COLO668 (cell line): ENCODE results near the gene TNS1.
A peak's percentile ranks its signal among the peaks of the same experiment; 100 is the strongest.

ENCODE experiments used
- DNase-seq: peaks from one replicate; lab custom pipeline; 2025; ENCODE audit not compliant: unreplicated experiment; lab: John Stamatoyannopoulos, UW

TNS1 gene

GRCh38 chr2:218002143-218002844, 501 bp downstream of the TNS1 start:
- no peak for DNase-seq

DNA sequence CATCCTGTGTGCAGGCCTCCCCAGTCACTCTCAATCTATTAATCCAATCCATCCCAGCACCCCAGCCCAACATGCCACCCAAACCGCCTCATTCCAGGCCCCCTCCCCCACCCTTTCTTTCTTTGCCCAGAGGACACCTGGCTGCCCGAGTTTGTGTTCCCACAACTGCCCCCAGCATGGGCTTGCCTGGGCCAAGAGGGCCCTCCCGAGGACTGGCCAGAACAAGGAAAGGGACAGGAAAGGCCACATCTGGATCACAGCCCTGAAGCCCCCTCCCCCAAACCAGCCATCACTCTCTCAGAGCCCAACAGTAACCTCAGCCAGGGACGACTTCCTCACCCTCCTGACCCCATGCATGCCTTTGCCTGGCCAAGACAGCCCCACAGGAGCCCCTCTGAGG, 1.2 kb downstream of the TNS1 start:
- no peak for DNase-seq

DNA sequence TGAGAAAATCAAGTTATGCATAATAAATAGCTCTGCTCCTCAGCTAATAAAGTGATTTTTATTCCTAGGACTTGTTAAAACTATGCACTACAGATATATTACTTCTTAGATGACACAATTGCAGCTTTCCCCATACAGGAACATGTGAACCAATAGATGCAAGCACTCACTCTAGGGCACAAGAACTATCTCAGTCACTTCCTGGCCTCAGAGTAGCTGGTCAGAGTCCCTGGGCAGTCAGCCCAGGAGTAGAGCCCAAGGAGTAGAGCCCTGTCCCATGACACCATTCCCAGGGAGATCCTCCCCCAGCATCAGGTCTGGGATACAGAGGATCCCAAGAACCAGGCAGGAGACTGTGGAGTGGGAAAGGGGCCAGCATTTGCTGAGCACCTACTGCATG, 2.7 kb downstream of the TNS1 start:
- DNase-seq = no peak

GRCh38 chr2:217999595-217999959, 3.2 kb downstream of the TNS1 start:
- DNase-seq = no peak

DNA sequence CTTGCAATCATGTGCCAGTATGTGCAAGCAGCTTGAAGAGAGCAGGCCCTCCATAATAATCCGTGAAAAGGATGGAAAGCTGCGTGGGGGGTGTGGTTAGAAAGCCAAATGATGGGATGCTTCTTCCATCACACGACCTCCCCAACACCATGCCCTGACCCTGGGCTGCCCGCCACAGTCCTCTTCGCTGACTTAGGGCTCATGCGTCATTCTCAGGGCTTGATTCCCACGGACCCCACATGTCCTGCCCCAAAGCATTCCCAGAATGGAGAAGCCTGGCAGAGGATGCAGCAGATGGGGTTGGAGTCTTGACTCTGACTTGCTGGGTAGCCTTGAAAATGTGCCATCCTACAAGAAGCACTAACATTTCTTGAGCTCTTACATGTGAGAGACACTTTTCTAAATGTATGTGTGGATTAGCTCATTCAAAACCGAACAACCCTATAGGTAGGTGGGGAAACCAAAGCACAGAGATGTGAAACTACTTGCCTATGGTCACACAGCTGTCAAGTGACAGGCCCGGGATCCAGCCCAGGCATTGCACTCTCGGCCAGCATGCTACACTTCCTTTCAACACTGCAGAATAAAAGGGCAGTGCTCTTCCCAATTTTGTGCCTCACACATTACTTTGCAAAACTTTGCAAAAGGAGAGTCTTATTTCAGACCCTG, 3.7 kb downstream of the TNS1 start:
- DNase-seq = no peak

- DNase-seq = no peak
These were observed 5.3 kb downstream of the TNS1 start for GRCh38 chr2:217997510-217997909.

DNA sequence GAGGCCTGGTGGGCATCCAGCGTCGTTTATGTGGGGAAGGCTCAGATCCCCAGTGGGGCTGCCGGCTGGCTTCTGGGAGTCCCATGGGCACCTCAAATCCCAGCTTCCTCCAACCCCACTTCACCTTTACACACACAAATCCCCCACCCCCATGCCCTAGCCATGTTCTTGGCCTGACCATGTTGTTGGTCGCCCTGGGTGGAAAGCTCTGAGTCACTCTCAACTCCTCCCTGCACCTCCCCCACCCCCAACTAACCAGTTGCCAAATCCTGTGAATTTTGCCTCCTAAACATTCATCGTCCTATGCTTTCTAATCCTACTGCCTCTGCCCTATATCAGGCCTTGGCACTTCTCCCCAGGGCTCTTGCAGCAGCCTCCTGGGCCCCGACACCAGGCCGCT, 6.4 kb downstream of the TNS1 start:
- no peak for DNase-seq

- no peak for DNase-seq
These were observed 7.0 kb downstream of the TNS1 start for GRCh38 chr2:217995731-217996231.

DNA sequence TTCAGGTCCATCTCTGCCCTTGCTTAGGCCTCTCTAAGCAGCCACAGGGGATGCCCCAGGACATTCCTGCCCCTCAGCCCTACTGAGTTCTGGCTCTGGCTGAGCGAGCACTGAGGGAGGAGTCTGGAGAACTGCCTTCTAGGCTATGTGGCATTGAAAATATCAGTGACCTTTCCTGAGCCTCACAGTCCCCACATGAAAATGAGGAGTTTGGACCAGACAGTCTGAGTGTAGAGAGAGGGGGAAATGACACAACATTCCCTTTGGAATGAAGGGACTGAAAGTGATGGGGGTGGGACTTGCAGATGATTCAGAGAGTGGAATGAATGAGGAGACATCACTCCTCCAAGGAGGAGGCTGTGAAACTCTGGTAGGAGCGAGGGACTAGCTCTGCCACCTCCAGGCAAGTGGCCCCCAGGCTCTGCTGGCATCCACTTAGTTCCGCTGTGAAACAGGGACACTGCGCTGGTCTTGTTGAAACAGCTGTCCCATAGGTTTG, 8.0 kb downstream of the TNS1 start:
- peak; percentile 10 for DNase-seq

DNA sequence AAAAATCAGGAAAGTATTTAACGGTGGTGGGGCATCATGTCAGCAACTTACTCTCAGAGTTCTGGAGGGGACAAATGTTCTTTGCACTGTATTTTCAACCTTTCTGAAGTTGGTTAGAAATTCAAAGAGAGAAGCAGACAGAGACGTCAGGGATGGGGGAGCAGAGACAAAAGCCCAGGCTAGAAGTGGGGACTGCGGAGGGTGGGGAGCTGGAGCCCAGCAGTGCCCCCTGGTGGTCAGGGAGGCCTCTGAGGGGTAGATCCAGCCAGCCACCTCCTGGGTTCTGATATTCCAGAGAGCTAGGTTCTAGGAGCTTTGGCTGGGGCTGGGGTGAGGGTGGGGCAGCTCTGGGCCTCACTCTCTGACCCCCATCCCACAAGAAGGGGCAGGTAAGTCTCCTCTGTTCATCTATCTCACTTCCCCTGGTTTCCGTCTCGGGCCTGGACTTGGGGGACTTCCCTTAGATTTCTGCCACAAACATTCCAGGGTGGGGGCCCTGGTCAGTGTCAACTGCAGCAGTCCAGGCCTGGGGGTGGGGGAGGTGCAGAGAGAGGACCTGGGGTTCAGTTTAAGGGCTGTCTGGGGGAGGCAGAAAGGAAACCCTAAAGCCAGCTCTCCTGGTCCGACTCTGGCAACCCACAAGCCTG, 8.9 kb downstream of the TNS1 start:
- peak; percentile 70 for DNase-seq

GRCh38 chr2:217993138-217993537, 9.7 kb downstream of the TNS1 start:
- DNase-seq = no peak

DNA sequence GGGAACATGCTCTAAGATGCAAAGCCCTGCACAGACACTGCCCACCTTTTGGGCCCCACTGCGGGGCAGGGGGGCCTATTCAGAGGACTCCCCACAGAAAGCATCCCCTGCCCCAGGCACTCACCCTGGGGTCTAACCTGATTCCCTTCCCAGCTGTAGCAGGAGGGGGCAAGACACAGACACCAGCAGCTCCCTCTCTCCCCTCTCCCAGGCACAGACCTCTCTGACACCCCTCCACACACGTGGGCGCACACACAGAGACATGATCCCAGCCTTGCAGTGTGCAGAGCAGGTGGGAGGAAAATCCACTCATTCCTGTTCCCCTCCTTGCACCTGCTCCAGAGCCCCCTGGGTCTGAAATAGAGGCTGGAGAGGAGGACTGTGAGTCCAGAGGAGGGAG, 10.7 kb downstream of the TNS1 start:
- no peak for DNase-seq

- DNase-seq = no peak
These were observed 11.9 kb downstream of the TNS1 start for GRCh38 chr2:217990791-217991465.

GRCh38 chr2:217990389-217990788, 12.4 kb downstream of the TNS1 start:
- no peak for DNase-seq

DNA sequence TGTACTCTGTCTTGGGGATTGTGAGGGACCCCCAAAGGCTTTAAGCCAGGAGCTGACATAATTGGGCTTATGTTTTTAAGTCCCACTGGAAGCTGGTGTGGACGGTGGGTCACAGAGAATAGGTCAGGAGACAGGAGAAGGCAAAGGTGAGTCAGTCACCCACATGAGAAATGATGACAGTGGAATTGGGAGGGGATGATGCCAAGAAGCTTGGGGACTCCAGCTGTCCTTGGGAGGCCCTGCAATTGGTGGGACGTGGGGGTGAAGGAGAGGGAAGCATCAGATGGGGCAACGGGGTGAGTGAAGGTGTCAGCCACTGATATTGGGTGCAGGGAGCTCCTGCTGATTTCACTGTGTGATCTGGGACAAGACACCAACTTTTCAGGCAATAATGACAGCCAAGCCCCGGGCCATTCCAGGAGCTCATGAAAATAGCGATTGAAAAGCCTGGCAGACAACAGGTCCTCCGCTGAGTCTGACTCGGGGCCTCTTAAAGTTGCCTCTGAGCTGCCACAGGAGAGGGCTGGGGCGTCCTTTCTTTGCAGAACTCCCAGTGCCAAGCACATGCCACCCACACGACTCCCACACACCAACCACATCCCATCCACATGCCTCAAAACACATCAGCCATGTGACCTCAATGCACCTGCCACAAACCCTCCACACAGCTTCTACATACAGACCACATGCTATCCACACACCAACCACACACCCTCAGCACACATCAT, 13.4 kb downstream of the TNS1 start:
- no peak for DNase-seq

GRCh38 chr2:217988840-217989204, 14.0 kb downstream of the TNS1 start:
- no peak for DNase-seq

- DNase-seq = peak; percentile 78
These were observed 14.6 kb downstream of the TNS1 start for GRCh38 chr2:217988014-217988839.

GRCh38 chr2:217987391-217987790, 15.4 kb downstream of the TNS1 start:
- DNase-seq = no peak

GRCh38 chr2:217986256-217986961, 16.4 kb downstream of the TNS1 start:
- DNase-seq = no peak
